Right lobe of liver (tissue), 6 donors: ENCODE measurements around the gene SCUBE1. TPM values are rescaled to one million over a fixed set of nuclear protein-coding genes. Genes with fewer than 3 reads are reported as not detected.

Source experiments
- ATAC-seq, 4 donors: fragments of 200-7000 bp; cut with Tn5 transposase; one replicate each; pipeline ENCODE4 v1.9.1; 2020; ENCODE audit warnings: mild to moderate bottlenecking in 4 of 4, moderate library complexity in 4 of 4
- DNase-seq, 3 donors: peaks; one replicate each; pipeline ENCODE4 v3.0.0-alpha.2; 2020
- H3K27ac ChIP-seq, 3 donors: fragments of 200-600 bp; one replicate each; pipeline ENCODE4 v1.8.0; 2022
- H3K27me3 ChIP-seq, 2 donors: fragments of 200-600 bp; one replicate each; pipeline ENCODE4 v1.8.0; 2022
- H3K36me3 ChIP-seq, 4 donors: fragments of 200-600 bp; sonication (generic) in 1 of 4; one replicate each; pipeline versions ENCODE4 v1.5.1 to v1.8.0; 2017 to 2022; ENCODE audit warnings: control low read depth in 1 of 4
- H3K4me1 ChIP-seq, 4 donors: fragments of 200-600 bp; sonication (generic) in 1 of 4; one replicate each; pipeline versions ENCODE4 v1.5.1 to v1.8.0; 2017 to 2022; ENCODE audit warnings: control low read depth in 1 of 4
- H3K4me3 ChIP-seq, 3 donors: fragments of 200-600 bp; one replicate each; pipeline ENCODE4 v1.8.0; 2022
- H3K9me3 ChIP-seq, 4 donors: fragments of 200-600 bp; sonication (generic) in 1 of 4; one replicate each; pipeline versions ENCODE4 v1.5.1 to v1.8.0; 2017 to 2022; ENCODE audit warnings: control low read depth in 1 of 4
- POLR2A ChIP-seq: fragments of 450-650 bp; IDR thresholded peaks from one replicate; pipeline ENCODE4 v1.6.1; 2017; ENCODE audit warnings: antibody characterized with exemption, mild to moderate bottlenecking
- WGBS: methylation state at CpG from one replicate; pipeline ENCODE4 v1.1.6; 2018; ENCODE audit warnings: low coverage, low lambda C conversion rate; ENCODE audit not compliant: insufficient coverage; ENCODE audit errors: missing lambda C conversion rate; 5-methylcytosine and 5-hydroxymethylcytosine counted together
- intact Hi-C, 2 donors: fragments of 100-400 bp; cut with DNase I; formaldehyde crosslinking; loops; one replicate each; pipeline versions ENCODE4 v1.11.2 to v1.14.1; 2022
- total RNA-seq, 6 experiments: library from RNA; depleted of rRNA in 2 of 6; stranded (reverse); fragments of >200 nt in 2 of 6; fragmentation: NEBNext Ultra II Directional in 3 of 6; extraction: Animal tissue kit (Norgen Biotek cat#: 25700) in 3 of 6; gene quantifications; one replicate each; pipeline versions ENCODE4 v1.1.0 to v1.2.4, GENCODE V29; 2016 to 2023
- TF ChIP-seq, protein P1 (sequence below), 4 donors: fragments of 200-600 bp in 3 of 4; fragments of 450-650 bp in 1 of 4; IDR thresholded peaks; one replicate each; pipeline versions ENCODE4 v1.5.1 to v1.8.0; 2016 to 2022; ENCODE audit warnings: antibody characterized with exemption in 4 of 4, mild to moderate bottlenecking in 2 of 4
- donor health status: DM: no; HTN: yes; CAD: no.
- donor health status: DM: no; HTN: no; CAD: no.
- donor health status: DM: no; HTN: no; CAD: no.
- donor health status: DM: no; HTN: yes; CAD: no.
- donor health status: DM: no; HTN: yes; CAD: no.

SCUBE1 gene
- total RNA-seq, 6 experiments from 2014 or later, result 0.73 to 11.7 (median 2.7) TPM

DNA sequence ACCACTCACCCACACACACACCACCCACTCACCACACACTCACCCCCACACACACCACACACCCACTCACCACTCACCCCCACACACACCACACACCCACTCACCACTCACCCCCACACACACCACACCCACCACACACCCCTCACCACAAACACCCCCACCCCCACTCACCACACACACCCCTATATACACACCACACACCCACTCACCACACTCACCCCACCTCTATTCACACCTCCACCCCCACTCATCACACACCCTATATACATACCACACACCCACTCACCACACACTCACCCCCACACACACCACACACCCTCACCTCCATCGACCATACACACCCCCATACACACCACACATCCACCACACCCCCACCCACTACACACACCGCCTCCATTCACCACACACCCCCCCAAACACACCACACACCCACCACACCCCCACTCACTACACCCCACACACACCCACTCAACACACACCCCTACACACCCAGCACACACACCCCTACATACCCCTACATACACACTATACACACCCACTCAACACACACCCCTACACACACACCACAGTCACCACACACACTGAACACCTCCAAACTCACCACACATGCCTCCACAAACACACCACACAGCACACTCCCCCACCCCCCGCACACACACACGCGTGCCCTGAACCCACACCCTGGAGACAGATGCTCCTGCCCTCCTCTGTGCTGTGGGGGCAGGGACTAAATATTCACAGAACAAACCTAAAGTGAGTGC, 137.2 kb downstream of the SCUBE1 start:
- DNase-seq (no peak), ATAC-seq (no peak)
- no peak overlapping the region for H3K4me3 ChIP-seq
- H3K27ac ChIP-seq, result no peak overlapping the region
- no peaks in the 10 kb centered on the region for H3K4me1 ChIP-seq
- WGBS, result 76% methylated on average over 5 of the region's 5 CpGs
- no peaks in the 10 kb centered on the region for H3K27me3 ChIP-seq
- no peak for TF ChIP-seq POLR2A
- TF ChIP-seq, protein P1, sequence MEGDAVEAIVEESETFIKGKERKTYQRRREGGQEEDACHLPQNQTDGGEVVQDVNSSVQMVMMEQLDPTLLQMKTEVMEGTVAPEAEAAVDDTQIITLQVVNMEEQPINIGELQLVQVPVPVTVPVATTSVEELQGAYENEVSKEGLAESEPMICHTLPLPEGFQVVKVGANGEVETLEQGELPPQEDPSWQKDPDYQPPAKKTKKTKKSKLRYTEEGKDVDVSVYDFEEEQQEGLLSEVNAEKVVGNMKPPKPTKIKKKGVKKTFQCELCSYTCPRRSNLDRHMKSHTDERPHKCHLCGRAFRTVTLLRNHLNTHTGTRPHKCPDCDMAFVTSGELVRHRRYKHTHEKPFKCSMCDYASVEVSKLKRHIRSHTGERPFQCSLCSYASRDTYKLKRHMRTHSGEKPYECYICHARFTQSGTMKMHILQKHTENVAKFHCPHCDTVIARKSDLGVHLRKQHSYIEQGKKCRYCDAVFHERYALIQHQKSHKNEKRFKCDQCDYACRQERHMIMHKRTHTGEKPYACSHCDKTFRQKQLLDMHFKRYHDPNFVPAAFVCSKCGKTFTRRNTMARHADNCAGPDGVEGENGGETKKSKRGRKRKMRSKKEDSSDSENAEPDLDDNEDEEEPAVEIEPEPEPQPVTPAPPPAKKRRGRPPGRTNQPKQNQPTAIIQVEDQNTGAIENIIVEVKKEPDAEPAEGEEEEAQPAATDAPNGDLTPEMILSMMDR (IDR thresholded peaks at IDR 0.05), result no peak
- H3K9me3 ChIP-seq, result no peaks in the 10 kb centered on the region
- intact Hi-C loops, result no loop called here
- no peaks in the 10 kb centered on the region for H3K36me3 ChIP-seq

DNA sequence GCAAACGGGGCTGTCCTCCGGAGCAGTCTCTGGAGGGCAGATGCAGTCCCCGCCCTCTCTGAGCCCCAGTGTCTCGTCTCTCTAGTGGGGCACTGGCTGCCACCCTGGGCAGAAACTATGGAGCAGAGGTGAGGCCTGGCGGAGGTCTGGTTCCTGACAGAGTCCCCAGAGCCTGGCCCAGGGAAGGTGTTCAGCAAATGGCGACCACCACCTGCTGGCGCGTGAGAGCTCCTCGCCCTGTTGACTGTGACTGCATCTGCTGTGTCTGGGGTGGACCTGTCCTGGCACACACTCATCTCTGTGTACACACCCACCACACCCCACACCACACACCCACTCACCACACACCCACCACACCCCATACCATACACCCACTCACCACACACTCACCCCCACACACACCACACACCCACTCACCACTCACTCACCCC, 137.9 kb downstream of the SCUBE1 start:
- no peak overlapping the region for H3K27ac ChIP-seq
- H3K4me1 ChIP-seq, result no peaks in the 10 kb centered on the region
- intact Hi-C loops, result no loop called here
- H3K36me3 ChIP-seq, result no peaks in the 10 kb centered on the region
- WGBS, result no CpG with 5 or more reads among the region's 9 CpGs
- H3K4me3 ChIP-seq, result no peak overlapping the region
- TF ChIP-seq, protein P1 (IDR thresholded peaks at IDR 0.05), result no peak
- TF ChIP-seq POLR2A, result no peak
- no peak for DNase-seq
- no peaks in the 10 kb centered on the region for H3K9me3 ChIP-seq
- ATAC-seq, result no peak
- no peaks in the 10 kb centered on the region for H3K27me3 ChIP-seq

DNA sequence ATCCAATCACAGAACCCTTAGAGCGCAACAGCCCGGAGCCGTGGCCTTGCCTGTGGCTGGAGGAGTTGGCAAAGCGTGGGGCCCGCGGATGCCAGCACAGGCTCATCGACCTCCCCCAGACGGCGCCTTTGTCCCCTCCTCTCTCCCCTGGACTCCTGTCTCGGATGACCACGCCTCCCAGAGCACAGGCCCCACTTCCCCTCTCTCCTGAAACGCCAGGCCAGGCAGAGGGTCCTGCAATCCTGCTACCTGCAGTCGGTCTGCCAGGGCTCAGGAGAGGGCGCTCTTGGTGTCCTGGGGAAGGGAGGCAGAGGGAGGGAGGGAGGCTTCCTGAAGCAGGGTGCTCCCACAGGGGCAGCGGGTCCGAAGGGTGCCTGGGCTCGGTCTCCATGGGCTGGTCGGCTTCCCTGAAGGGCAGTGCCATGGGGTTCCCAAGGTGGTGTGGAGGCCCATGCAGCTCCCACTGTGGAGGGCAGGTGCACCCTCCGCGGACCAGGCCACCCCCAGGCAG, 139.6 kb downstream of the SCUBE1 start:
- whole genome bisulfite sequencing, result 95% methylated on average over 4 of the region's 20 CpGs
- ATAC-seq, result no peak
- no peaks in the 10 kb centered on the region for H3K36me3 ChIP-seq
- H3K27ac ChIP-seq, result no peak overlapping the region
- no peak for DNase-seq
- TF ChIP-seq, protein P1 (IDR thresholded peaks at IDR 0.05), result no peak
- TF ChIP-seq POLR2A, result no peak
- H3K27me3 ChIP-seq, result no peaks in the 10 kb centered on the region
- no peaks in the 10 kb centered on the region for H3K4me1 ChIP-seq
- no peak overlapping the region for H3K4me3 ChIP-seq
- intact Hi-C loops, result no loop called here
- H3K9me3 ChIP-seq, result no peaks in the 10 kb centered on the region

DNA sequence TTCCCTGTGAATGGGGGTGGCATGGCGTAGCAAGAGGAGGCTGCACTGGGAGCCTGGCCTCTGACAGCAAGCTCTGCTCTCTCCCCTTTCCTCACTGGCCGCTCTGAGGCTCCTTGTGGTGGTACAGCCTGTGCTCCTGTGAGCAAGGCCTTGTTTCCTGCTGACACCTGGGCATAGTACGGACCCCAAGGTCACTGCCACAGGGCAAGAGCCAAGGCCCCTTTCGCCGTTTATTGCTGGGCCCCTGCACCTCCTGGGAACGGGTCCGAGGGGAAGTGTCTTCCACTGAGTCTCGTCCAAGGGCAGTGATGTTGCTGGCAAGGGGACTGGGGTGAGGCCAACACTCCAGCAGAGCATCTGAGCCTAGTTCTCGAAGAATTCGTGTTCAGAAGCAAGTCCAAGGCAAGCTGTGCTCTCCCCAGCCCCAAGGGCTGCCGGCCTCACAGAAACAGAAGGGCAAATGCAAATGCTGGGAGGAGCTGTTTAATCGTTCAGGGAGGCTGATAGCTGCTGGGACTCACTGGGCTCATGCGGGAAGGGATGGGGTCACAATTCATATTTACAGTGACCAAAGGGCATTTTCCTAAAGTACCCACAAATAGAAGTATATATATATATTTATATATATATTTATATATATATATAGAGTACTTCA, 140.3 kb downstream of the SCUBE1 start:
- Histone ChIP-seq H3K4me3 (no peak overlapping the region), H3K27ac (no peak overlapping the region), H3K4me1 (no peaks in the 10 kb centered on the region), H3K9me3 (no peaks in the 10 kb centered on the region), H3K36me3 (no peaks in the 10 kb centered on the region), H3K27me3 (no peaks in the 10 kb centered on the region)
- ATAC-seq, result no peak
- DNase-seq, result no peak
- TF ChIP-seq, protein P1 (IDR thresholded peaks at IDR 0.05), result no peak
- TF ChIP-seq POLR2A, result no peak
- WGBS, result 80% methylated on average over 10 of the region's 13 CpGs
- intact Hi-C loops, result no loop called here
